PC-3 (cell line): ENCODE measurements around the gene VPS9D1. TPM values are rescaled to one million over a fixed set of nuclear protein-coding genes. Genes with fewer than 3 reads are reported as not detected.

ENCODE experiments used
- ATAC-seq: fragments of 200-7000 bp; cut with Tn5 transposase; 2 replicates; pipeline ENCODE4 v1.9.1; 2020; ENCODE audit warnings: mild to moderate bottlenecking, moderate library complexity
- BruUV-seq: library from RNA; stranded (reverse); fragments of 400-500 nt; replicated peaks from 2 replicates; lab custom pipeline; 2021; lab: Mats Ljungman, UMichigan
- CTCF ChIA-PET: fragments of 300-600 bp; sonication (Branson Sonifier 250); formaldehyde crosslinking; loops from one replicate; lab custom pipeline; 2022; ENCODE audit warnings: antibody characterized with exemption; lab: Charles Lee
- POLR2A ChIA-PET: fragments of 300-600 bp; sonication (Branson Sonifier 250); formaldehyde crosslinking; loops from one replicate; lab custom pipeline; 2022; ENCODE audit warnings: antibody characterized with exemption; ENCODE audit not compliant: unreplicated experiment; lab: Charles Lee
- DNase-seq: peaks from one replicate; pipeline ENCODE4 v3.0.0-alpha.2; 2015
- H2AFZ ChIP-seq: fragments of 300-600 bp; sonication (generic); 2 replicates; pipeline ENCODE4 v1.6.0; 2016; ENCODE audit warnings: antibody characterized with exemption, low read length
- H3F3A ChIP-seq: fragments of 300-600 bp; sonication (generic); one replicate; pipeline ENCODE4 v1.6.0; 2017; ENCODE audit warnings: antibody characterized with exemption, low read length, control low read depth, mild to moderate bottlenecking; ENCODE audit not compliant: unreplicated experiment
- H3K27ac ChIP-seq: fragments of 300-600 bp; sonication (generic); 2 replicates; pipeline ENCODE4 v1.5.1; 2016; ENCODE audit warnings: mild to moderate bottlenecking, low read length
- H3K27me3 ChIP-seq: fragments of 300-600 bp; sonication (generic); 2 replicates; pipeline ENCODE4 v1.6.1; 2016; ENCODE audit warnings: low read length, mixed read lengths
- H3K36me3 ChIP-seq: fragments of 300-600 bp; sonication (generic); 2 replicates; pipeline ENCODE4 v1.6.1; 2016; ENCODE audit warnings: low read depth, mixed run types, low read length, mixed read lengths
- H3K4me1 ChIP-seq: fragments of 300-600 bp; sonication (generic); 2 replicates; pipeline ENCODE4 v1.5.1; 2016; ENCODE audit warnings: low read length; ENCODE audit not compliant: insufficient read depth
- H3K4me2 ChIP-seq: fragments of 300-600 bp; sonication (generic); 2 replicates; pipeline ENCODE4 v1.6.0; 2016; ENCODE audit warnings: low read length
- H3K4me3 ChIP-seq: fragments of 300-600 bp; sonication (generic); 2 replicates; pipeline ENCODE4 v1.5.1; 2016; ENCODE audit warnings: mild to moderate bottlenecking, low read length, mixed read lengths
- H3K79me2 ChIP-seq: fragments of 300-600 bp; sonication (generic); 2 replicates; pipeline ENCODE4 v1.6.1; 2017; ENCODE audit warnings: low read length, mixed read lengths
- H3K9ac ChIP-seq: fragments of 300-600 bp; sonication (generic); 2 replicates; pipeline ENCODE4 v1.6.0; 2016; ENCODE audit warnings: mild to moderate bottlenecking, low read length
- H3K9me2 ChIP-seq: fragments of 300-600 bp; sonication (generic); replicated peaks from 2 replicates; pipeline ENCODE4 v1.6.1; 2016; ENCODE audit warnings: mixed run types, low read length, mixed read lengths
- H3K9me3 ChIP-seq: fragments of 300-600 bp; sonication (generic); 2 replicates; pipeline ENCODE4 v1.6.1; 2016; ENCODE audit warnings: low read length, mixed read lengths
- H4K20me1 ChIP-seq: fragments of 300-600 bp; sonication (generic); 2 replicates; pipeline ENCODE4 v1.6.1; 2016; ENCODE audit warnings: low read length, mixed read lengths
- CTCF ChIP-seq: fragments of 300-600 bp; sonication (generic); conservative IDR thresholded peaks from 2 replicates; pipeline ENCODE4 v1.5.1; 2017; ENCODE audit warnings: antibody characterized with exemption, low read depth, mild to moderate bottlenecking, low read length
- EZH2 ChIP-seq: fragments of 300-600 bp; sonication (generic); IDR thresholded peaks from one replicate; pipeline ENCODE4 v1.6.1; 2017; ENCODE audit warnings: antibody characterized with exemption, mild to moderate bottlenecking, low read length; ENCODE audit not compliant: unreplicated experiment
- EZH2phosphoT487 ChIP-seq: fragments of 300-600 bp; sonication (generic); IDR thresholded peaks from 2 replicates; pipeline ENCODE4 v1.6.1; 2018; ENCODE audit warnings: mild to moderate bottlenecking, antibody characterized with exemption, low read length, borderline replicate concordance
- intact Hi-C: fragments of 100-400 bp; cut with micrococcal nuclease; formaldehyde crosslinking; loops from 2 replicates; pipeline ENCODE4 v1.9.0; 2023
- total RNA-seq: library from RNA; depleted of rRNA; stranded (reverse); fragments of >200 nt; gene quantifications from 2 replicates; pipeline ENCODE4 v1.2.3, GENCODE V29; 2014

Gene VPS9D1
- total RNA-seq, 1 experiment from 2014 or later, result 4.4 TPM

GRCh38 chr16:89730610-89731234 is 10.0 kb upstream of the VPS9D1 start:
- intact Hi-C loops, result no loop called here
- H3K79me2 ChIP-seq, result no peaks in the 10 kb centered on the region
- no peak for ATAC-seq
- ChIA-PET POLR2A (no interaction called here), CTCF (no interaction called here)
- no peak overlapping the region for H3K27ac ChIP-seq
- H3K27me3 ChIP-seq, result no peaks in the 10 kb centered on the region
- H3K9ac ChIP-seq, result no peak overlapping the region
- H3K9me3 ChIP-seq, result no peaks in the 10 kb centered on the region
- H3K4me1 ChIP-seq, result no peaks in the 10 kb centered on the region
- no peak overlapping the region for H3K4me3 ChIP-seq
- H4K20me1 ChIP-seq, result no peaks in the 10 kb centered on the region
- BruUV-seq, result no TSS peak
- TF ChIP-seq EZH2phosphoT487 (no peak), CTCF (no peak), EZH2 (no peak)
- DNase-seq, result no peak
- H3K9me2 ChIP-seq, result no peaks in the 10 kb centered on the region
- no peak overlapping the region for H2AFZ ChIP-seq
- H3K4me2 ChIP-seq, result no peak overlapping the region
- peaks cover 8% of the 10 kb centered on the region; the same call in 1 of the 2 replicates for H3K36me3 ChIP-seq
- no peaks in the 10 kb centered on the region for H3F3A ChIP-seq

- no peak overlapping the region for H3K27ac ChIP-seq
- CTCF ChIA-PET, result no interaction called here
- H3K4me1 ChIP-seq, result no peaks in the 10 kb centered on the region
- POLR2A ChIA-PET, result no interaction called here
- H3K27me3 ChIP-seq, result no peaks in the 10 kb centered on the region
- H3F3A ChIP-seq, result no peaks in the 10 kb centered on the region
- ATAC-seq (no peak), DNase-seq (no peak)
- no peak overlapping the region for H3K4me2 ChIP-seq
- H3K79me2 ChIP-seq, result no peaks in the 10 kb centered on the region
- H4K20me1 ChIP-seq, result no peaks in the 10 kb centered on the region
- H2AFZ ChIP-seq, result no peak overlapping the region
- no peak overlapping the region for H3K9ac ChIP-seq
- intact Hi-C loops, result no loop called here
- no peaks in the 10 kb centered on the region for H3K9me2 ChIP-seq
- peaks cover 8% of the 10 kb centered on the region; the same call in 1 of the 2 replicates for H3K36me3 ChIP-seq
- TF ChIP-seq EZH2phosphoT487, result no peak
- no peak for TF ChIP-seq CTCF
- TF ChIP-seq EZH2, result no peak
- H3K9me3 ChIP-seq, result no peaks in the 10 kb centered on the region
- no TSS peak for BruUV-seq
- H3K4me3 ChIP-seq, result no peak overlapping the region
Measured at GRCh38 chr16:89729863-89730593, 9.3 kb upstream of the VPS9D1 start.

GRCh38 chr16:89729293-89729692 is 8.6 kb upstream of the VPS9D1 start:
- no peaks in the 10 kb centered on the region for H3K4me1 ChIP-seq
- DNase-seq, result no peak
- no TSS peak for BruUV-seq
- POLR2A ChIA-PET, result no interaction called here
- intact Hi-C loops, result no loop called here
- H3K79me2 ChIP-seq, result peaks cover 3% of the 10 kb centered on the region; the same call in 1 of the 2 replicates
- H2AFZ ChIP-seq, result no peak overlapping the region
- TF ChIP-seq CTCF (no peak), EZH2phosphoT487 (no peak), EZH2 (no peak)
- H3K27ac ChIP-seq, result no peak overlapping the region
- H3F3A ChIP-seq, result no peaks in the 10 kb centered on the region
- no peaks in the 10 kb centered on the region for H3K9me2 ChIP-seq
- H3K4me2 ChIP-seq, result no peak overlapping the region
- H4K20me1 ChIP-seq, result no peaks in the 10 kb centered on the region
- CTCF ChIA-PET, result no interaction called here
- no peak for ATAC-seq
- no peak overlapping the region for H3K9ac ChIP-seq
- H3K36me3 ChIP-seq, result peaks cover 8% of the 10 kb centered on the region; the same call in 1 of the 2 replicates
- H3K4me3 ChIP-seq, result no peak overlapping the region
- no peaks in the 10 kb centered on the region for H3K9me3 ChIP-seq
- H3K27me3 ChIP-seq, result no peaks in the 10 kb centered on the region
